ENCODE measurements around the gene PCNX3. TPM values are rescaled to one million over a fixed set of nuclear protein-coding genes. Genes with fewer than 3 reads are reported as not detected.

Gene PCNX3
- polyA plus RNA-seq, 3 donors = 0.58 to 36.4 (median 1.7) TPM

DNA sequence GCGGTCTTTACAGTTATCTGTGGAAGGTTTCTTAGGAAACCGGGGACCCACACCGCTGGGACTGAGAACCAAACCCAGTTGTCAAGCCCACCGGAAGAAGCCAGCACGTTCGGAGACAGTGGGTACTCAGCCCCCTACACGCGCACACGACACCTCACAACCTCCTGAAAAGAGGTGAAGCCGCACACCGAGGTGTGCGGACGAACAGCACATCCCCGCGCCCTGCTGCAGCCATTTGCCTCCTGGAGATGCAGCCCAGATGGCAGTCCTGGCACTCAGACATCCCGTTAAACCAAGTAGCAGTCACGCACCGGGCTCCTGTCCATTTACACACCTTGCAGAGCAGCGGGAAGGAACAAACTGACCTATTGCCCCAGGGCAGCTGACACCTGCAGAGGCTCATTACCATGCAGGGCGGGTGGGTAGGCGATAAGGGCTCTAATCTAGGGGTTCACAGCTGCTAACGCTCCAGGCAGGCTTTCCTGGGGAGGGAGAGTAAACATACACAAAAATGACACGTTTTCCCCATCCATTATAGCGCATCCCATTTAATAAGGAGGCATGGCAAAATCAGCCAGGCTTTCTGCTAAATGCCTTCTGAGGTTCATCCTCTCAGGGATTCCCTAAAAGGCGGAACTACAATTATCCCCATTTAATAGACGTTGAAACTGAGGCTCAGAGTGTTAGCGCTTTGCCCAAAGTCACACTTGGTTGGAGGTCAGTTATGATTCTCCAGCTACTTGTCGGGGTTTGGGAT is 40.6 kb upstream of the PCNX3 start:
- Histone ChIP-seq H3K36me3 (replicated peaks in 1 of 2; ENCODE audit: control insufficient read depth in 1 of 2, insufficient read depth in 2 of 2, low read length in 2 of 2) (peaks cover 19 to 20% of the 10 kb centered on the region in 2 donors), H3K4me1 (ENCODE audit: control insufficient read depth in 1 of 2, insufficient read depth in 2 of 2, low read length in 2 of 2) (peaks cover 66 to 78% of the 10 kb centered on the region in 2 donors), H2AFZ (ENCODE audit: insufficient read depth, low read depth, low read length, poor library complexity, severe bottlenecking) (peak overlapping the region; percentile 8), H3K27ac (ENCODE audit: low read depth in 1 of 2, low read length in 2 of 2) (peak overlapping the region; percentile 85 to 90), H4K20me1 (ENCODE audit: insufficient read depth, low read length) (peaks cover 70% of the 10 kb centered on the region), H3K79me2 (ENCODE audit: insufficient read depth, low read length) (peaks cover 83% of the 10 kb centered on the region), H3K9ac (ENCODE audit: insufficient read depth, low read length, poor library complexity, severe bottlenecking) (peak overlapping the region; percentile 80), H3K27me3 (ENCODE audit: control insufficient read depth in 2 of 2, insufficient read depth in 2 of 2, low read length in 2 of 2) (no peaks in the 10 kb centered on the region), H3K9me3 (replicated peaks in 1 of 2; ENCODE audit: control insufficient read depth in 1 of 2, insufficient read depth in 1 of 2, low read length in 2 of 2) (no peaks in the 10 kb centered on the region), H3K4me2 (replicated peaks; ENCODE audit: extremely low read depth, low read length, poor library complexity, severe bottlenecking) (peak overlapping the region; percentile 97), H3K4me3 (replicated peaks in 1 of 3; ENCODE audit: low read depth in 2 of 3, low read length in 3 of 3) (peak overlapping the region; percentile 68 to 100 (median 98))
- peak overlapping the region; percentile 93 to 99 (median 97) for H3K27ac Mint-ChIP-seq
- 3% methylated on average over 22 of the region's 28 CpGs for WGBS (ENCODE audit: insufficient coverage)
- TF ChIP-seq CTCF (IDR thresholded peaks at IDR 0.05) = no peak
- intact Hi-C loops (cut with micrococcal nuclease) = loop anchor here (2.0 to 10.0 kb wide), 3 partner anchors 34 to 550 kb away; partner anchors contain the start of genes MAP3K11 (in 1 of the 2) and SNX15 (in 1 of the 2)
- peaks cover 0 to 2% (median 0%) of the 10 kb centered on the region in 7 donors for H3K9me3 Mint-ChIP-seq
- H3K4me1 Mint-ChIP-seq = peaks cover 62% of the 10 kb centered on the region
- peak overlapping the region; percentile 90 to 94 for H3K4me3 Mint-ChIP-seq
- H3K36me3 Mint-ChIP-seq = peaks cover 18 to 30% of the 10 kb centered on the region in 2 donors
- H3K27me3 Mint-ChIP-seq (ENCODE audit: low read depth in 3 of 3) = no peaks in the 10 kb centered on the region
- peak in 1 of 3 donors; percentile 29 for DNase-seq

GRCh38 chr11:65575568-65576231 is 39.9 kb upstream of the PCNX3 start, which contains the start of gene EHBP1L1:
EHBP1L1 (plus strand) TSS chr11:65576053; CDS start chr11:65576303, 250 bp downstream.
- Histone ChIP-seq H3K4me1 (ENCODE audit: control insufficient read depth in 1 of 2, insufficient read depth in 2 of 2, low read length in 2 of 2) (peaks cover 63 to 83% of the 10 kb centered on the region in 2 donors), H3K27me3 (ENCODE audit: control insufficient read depth in 2 of 2, insufficient read depth in 2 of 2, low read length in 2 of 2) (no peaks in the 10 kb centered on the region), H3K27ac (ENCODE audit: low read depth in 1 of 2, low read length in 2 of 2) (peak within 1 kb of the TSS; percentile 85 to 93), H3K36me3 (replicated peaks in 1 of 2; ENCODE audit: control insufficient read depth in 1 of 2, insufficient read depth in 2 of 2, low read length in 2 of 2) (peaks cover 27% of the 10 kb centered on the region in 2 donors), H3K9me3 (replicated peaks in 1 of 2; ENCODE audit: control insufficient read depth in 1 of 2, insufficient read depth in 1 of 2, low read length in 2 of 2) (no peaks in the 10 kb centered on the region), H3K9ac (ENCODE audit: insufficient read depth, low read length, poor library complexity, severe bottlenecking) (peak within 1 kb of the TSS; percentile 80), H3K4me2 (replicated peaks; ENCODE audit: extremely low read depth, low read length, poor library complexity, severe bottlenecking) (peak within 1 kb of the TSS; percentile 97), H4K20me1 (ENCODE audit: insufficient read depth, low read length) (peaks cover 77% of the 10 kb centered on the region), H2AFZ (ENCODE audit: insufficient read depth, low read depth, low read length, poor library complexity, severe bottlenecking) (peak within 1 kb of the TSS; percentile 26), H3K4me3 (replicated peaks in 1 of 3; ENCODE audit: low read depth in 2 of 3, low read length in 3 of 3) (peak within 1 kb of the TSS; percentile 68 to 100 (median 98)), H3K79me2 (ENCODE audit: insufficient read depth, low read length) (peaks cover 85% of the 10 kb centered on the region)
- Mint-ChIP-seq H3K27me3 (ENCODE audit: low read depth in 3 of 3) (no peaks in the 10 kb centered on the region), H3K27ac (peak within 1 kb of the TSS; percentile 93 to 99 (median 97)), H3K4me1 (peaks cover 62% of the 10 kb centered on the region), H3K4me3 (peak within 1 kb of the TSS; percentile 90 to 95), H3K9me3 (peaks cover 0 to 2% (median 0%) of the 10 kb centered on the region in 7 donors), H3K36me3 (peaks cover 24 to 37% of the 10 kb centered on the region in 2 donors)
- peak; percentile 63 to 81 (median 72) for DNase-seq
- TF ChIP-seq CTCF (IDR thresholded peaks at IDR 0.05) = no peak
- intact Hi-C loops (cut with micrococcal nuclease) = loop anchor here (2.0 to 10.0 kb wide), 3 partner anchors 35 to 551 kb away; partner anchors contain the start of genes MAP3K11 (in 1 of the 2) and SNX15 (in 1 of the 2)
- 0% methylated on average over 53 of the region's 69 CpGs for WGBS (ENCODE audit: insufficient coverage)
